ENCODE data around the gene GABRQ.
"Not testable (repeated sequence)": the region's sequence is repeated elsewhere in the genome, so short reads cannot be mapped to it uniquely, and the experiment has no call there.

Gene GABRQ

GRCh38 chrX:152663086-152663485 is 25.4 kb downstream of the GABRQ start:
- DNase-seq, result no peak

- DNase-seq, result no peak
These were observed 36.4 kb downstream of the GABRQ start for GRCh38 chrX:152674135-152674534.

- DNase-seq, result not testable (repeated sequence)
These were observed 37.0 kb downstream of the GABRQ start for GRCh38 chrX:152674652-152675051.

GRCh38 chrX:152681012-152681411 is 43.3 kb downstream of the GABRQ start:
- DNase-seq, result not testable (repeated sequence)

- not testable (repeated sequence) for DNase-seq
These were observed 60.5 kb downstream of the GABRQ start, which contains the start of gene MAGEA3 for GRCh38 chrX:152697952-152698931. TSS of gene MAGEA3 (plus strand) at chrX:152698794. CDS start at chrX:152700833, 2,039 bp downstream.

- not testable (repeated sequence) for DNase-seq
These were observed 62.7 kb downstream of the GABRQ start for GRCh38 chrX:152700390-152700789.

GRCh38 chrX:152706500-152706899 is 68.8 kb downstream of the GABRQ start:
- not testable (repeated sequence) for DNase-seq

All from DMS79 treated with DMSO at 0.1 percent for 48 hours (cell line).